Superior temporal gyrus (tissue), 1 donor: ENCODE results near the gene REXO1.
"Not testable (repeated sequence)": the region's sequence is repeated elsewhere in the genome, so short reads cannot be mapped to it uniquely, and the experiment has no call there.

Experiments used
- DNase-seq: peaks from one replicate; pipeline ENCODE4 v3.0.0-alpha.2; 2016; ENCODE audit errors: extremely low spot score

Gene REXO1, protein sequence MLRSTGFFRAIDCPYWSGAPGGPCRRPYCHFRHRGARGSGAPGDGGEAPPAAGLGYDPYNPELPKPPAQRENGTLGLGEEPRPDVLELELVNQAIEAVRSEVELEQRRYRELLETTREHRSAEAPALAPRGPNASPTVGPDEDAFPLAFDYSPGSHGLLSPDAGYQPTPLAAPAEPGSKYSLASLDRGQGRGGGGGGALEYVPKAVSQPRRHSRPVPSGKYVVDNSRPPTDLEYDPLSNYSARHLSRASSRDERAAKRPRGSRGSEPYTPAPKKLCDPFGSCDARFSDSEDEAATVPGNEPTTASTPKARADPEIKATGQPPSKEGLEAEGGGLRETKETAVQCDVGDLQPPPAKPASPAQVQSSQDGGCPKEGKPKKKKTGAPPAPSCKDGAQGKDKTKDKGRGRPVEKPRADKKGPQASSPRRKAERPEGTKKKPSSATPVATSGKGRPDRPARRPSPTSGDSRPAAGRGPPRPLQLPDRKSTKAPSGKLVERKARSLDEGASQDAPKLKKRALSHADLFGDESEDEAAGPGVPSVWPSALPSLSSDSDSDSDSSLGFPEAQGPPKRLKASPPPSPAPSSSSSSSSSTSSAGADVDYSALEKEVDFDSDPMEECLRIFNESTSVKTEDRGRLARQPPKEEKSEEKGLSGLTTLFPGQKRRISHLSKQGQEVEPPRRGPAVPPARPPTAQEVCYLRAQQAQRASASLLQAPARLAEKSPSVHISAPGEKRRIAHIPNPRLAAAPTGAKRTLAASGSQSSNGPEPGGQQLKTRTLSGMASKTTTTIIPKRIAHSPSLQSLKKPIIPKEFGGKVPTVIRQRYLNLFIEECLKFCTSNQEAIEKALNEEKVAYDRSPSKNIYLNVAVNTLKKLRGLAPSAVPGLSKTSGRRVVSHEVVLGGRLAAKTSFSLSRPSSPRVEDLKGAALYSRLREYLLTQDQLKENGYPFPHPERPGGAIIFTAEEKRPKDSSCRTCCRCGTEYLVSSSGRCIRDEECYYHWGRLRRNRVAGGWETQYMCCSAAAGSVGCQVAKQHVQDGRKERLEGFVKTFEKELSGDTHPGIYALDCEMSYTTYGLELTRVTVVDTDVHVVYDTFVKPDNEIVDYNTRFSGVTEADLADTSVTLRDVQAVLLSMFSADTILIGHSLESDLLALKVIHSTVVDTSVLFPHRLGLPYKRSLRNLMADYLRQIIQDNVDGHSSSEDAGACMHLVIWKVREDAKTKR

DNA sequence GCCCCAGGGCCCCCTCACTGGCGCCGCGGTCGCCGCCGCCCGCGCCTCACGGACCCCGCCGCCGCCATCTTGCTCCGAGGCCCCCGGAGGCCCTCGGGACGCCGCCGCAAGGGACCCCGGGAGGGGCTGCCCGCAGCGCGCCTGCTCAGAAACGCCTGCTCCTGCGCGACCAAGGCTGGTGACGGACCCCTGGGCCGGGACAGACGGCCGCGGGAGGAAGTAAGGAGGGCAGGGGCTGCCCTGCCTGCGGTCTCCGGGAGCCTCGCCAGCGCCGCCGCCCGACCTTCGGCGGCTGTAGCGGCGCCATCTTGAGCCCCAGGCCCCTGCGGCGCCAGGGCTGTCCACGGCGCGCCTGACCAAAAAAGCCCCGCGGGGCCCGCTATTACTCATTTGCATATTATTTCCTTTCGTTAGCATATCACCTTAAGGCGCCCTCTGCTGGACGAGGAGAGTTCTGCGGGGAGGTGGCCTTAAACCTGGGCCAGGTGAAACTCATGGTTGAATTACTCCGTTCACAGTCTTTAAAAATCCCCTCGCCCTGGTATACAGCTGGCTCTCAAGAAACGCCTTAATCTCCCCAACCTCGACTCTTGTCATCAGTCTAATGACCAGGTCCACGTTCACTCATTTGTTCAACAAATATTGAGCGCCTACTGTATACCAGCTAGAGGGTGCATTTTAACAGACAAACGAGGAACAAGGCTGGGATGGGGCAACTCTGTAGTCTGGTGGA, at the start of gene REXO1:
Gene REXO1, minus strand, starts transcription at position 85 of the 733 bp plus-strand sequence. CDS start 125 bp downstream, outside the sequence.
- peak; percentile 96 for DNase-seq

GRCh38 chr19:1896508-1896907, 48.2 kb upstream of the REXO1 start:
- DNase-seq, result no peak

GRCh38 chr19:1893791-1894190, 45.5 kb upstream of the REXO1 start:
- no peak for DNase-seq

DNA sequence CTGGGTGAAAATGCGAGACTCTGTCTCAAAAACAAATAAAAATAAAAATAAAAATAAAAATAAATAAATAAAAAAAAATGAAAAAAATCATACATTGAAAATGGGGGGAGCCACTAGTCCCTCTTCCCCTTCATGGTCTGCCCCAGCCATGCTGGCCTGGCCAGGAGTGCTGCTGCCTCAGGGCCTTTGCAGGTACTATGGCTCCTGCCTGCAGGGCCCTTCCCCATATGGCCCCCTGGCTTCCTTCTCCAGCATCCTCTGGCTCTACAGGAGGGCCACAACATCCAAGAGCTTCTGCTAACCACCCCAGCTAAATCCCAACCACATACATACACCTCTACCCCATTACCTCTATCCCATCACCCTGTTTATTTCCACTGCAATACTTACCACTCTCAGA, 41.6 kb upstream of the REXO1 start:
- DNase-seq, result no peak

DNA sequence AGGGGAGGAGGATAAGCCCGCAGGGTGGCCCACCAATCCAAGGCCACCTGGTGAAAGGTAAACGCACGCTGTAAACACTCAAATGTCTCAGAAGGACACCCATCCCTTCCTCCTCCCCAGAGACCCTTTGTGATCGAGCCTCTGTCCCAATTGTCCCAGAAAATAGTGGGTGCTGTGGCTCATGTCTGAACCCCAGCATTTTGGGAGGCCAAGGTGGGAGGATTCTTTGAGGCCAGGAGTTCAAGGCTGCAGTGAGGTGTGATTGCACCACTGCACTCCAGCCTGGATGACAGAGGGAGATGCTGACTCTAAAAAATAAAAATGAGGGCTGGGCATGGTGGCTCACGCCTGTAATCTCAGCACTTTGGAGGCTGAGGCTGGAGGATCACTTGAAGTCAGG, 40.1 kb upstream of the REXO1 start:
- DNase-seq, result no peak

GRCh38 chr19:1886360-1886759, 38.1 kb upstream of the REXO1 start:
- not testable (repeated sequence) for DNase-seq

GRCh38 chr19:1885398-1886119, 37.3 kb upstream of the REXO1 start, which contains the start of gene ABHD17A:
TSS of gene ABHD17A (minus strand) at chr19:1885496. CDS start at chr19:1881566, 3,930 bp downstream.
- peak; percentile 94 for DNase-seq

DNA sequence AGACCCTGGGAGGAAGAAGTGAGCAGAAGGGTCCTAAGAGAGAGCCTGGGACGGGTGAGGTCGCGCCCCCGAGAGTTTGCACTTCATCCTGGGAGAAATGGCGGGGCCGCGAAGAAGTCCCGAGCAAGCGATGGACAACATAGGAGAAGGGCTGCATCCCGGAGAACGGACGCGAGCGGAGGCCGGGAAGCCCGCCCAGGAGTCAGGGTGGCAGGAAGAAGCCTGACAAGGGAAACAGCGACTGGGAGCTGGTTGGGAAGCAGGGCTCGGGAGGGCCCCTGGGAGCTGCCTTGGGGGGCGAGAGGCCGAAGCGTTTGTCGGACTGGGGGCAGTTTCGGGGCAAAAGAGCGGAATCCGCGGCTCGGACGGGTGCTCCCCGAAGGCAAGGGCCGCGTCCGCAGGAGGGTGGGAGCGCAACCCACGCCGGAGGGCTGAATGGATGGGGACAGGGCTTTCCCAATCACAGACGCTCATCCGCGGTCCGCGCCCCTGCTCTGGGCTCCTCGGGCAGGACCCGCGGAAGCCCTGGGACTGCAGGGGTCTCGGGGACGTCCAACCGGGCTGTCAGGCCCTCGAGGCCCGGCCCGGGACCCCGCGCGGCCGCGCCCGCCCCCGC, 36.5 kb upstream of the REXO1 start:
- no peak for DNase-seq

DNA sequence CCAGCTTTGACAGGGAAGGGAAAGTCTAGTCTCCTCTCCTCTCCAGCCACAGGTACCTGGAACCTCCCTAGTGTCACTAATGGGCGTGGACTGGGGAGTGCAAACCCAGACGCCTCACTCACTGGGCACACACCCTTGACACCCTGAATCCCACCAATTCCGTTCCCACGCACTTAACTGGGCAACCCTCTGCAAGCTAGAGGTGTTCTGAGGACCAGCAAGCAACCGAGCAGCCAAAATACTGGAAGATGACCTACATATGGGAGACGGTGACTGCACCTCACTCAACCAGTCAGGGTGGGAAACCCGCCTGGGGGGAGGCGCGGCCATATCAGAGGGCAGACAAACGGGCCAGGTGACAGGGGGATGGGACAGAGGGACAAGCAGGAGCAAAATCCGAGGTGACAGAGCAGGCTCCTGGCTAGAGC, 36.0 kb upstream of the REXO1 start:
- DNase-seq, result no peak

DNA sequence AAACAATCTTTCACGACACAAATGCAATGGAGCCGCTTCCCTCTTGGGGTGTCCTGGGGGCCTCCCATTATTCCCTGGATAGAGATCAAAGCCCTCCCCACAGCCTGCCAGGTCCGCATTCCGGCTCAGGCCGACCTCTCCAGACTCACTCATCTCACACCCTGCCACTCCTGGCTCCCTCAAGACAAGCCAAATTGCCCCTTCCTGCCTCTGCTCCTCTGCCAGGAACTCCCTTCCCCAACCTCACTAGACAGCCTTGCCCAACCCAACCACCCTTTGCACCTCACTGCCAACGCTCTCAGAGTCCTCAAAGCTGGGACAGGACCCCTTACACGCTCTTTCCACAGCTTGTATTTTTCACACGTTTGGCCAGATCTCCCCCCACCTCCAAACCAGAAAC, 35.5 kb upstream of the REXO1 start:
- no peak for DNase-seq

DNA sequence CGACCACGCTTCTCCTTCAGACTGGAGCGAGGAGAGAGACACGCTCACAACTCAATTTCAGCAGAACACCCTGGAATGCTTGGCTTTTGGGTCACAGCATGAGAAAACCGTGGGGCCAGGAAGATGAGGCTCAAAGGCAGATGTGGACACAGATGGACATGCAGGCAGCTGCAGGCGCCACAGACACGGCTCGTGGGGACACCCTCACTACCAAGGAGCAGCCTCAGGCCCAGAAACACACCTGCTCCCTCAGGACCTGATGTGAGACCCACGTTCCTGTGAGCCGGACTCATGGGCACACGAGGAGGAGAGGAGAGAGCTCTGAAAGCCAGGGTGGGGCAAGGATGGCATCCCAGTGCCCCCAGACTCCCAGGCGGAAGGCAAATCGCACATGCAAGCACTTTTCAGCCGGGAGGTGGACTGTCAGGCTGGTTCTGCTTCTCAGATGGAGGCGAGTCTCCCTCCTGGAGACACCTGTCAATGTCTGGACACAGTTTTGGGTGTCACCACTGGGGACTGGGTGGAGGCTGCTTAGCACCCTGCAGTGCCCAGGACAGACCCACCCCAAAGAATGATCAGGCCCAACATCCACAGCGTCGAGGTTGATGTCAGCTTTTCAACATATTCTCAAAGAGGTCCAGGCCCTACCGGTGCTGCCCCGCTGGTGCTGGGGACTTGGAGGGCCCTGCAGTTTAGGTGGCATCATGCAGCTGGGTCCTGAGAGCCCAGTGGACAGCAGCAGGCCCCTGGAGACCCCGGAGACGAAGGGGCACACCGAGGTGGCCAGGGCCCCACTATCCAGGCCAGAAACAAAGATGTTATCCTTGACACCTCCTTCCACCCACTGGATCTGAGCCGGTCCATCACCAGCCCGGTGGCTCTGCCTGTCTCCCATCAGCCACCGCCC, 34.8 kb upstream of the REXO1 start:
- no peak for DNase-seq

- DNase-seq, result peak; percentile 71
Observed at GRCh38 chr19:1882089-1882785, 34.0 kb upstream of the REXO1 start.

GRCh38 chr19:1881393-1882088, 33.3 kb upstream of the REXO1 start:
- DNase-seq, result not testable (repeated sequence)

DNA sequence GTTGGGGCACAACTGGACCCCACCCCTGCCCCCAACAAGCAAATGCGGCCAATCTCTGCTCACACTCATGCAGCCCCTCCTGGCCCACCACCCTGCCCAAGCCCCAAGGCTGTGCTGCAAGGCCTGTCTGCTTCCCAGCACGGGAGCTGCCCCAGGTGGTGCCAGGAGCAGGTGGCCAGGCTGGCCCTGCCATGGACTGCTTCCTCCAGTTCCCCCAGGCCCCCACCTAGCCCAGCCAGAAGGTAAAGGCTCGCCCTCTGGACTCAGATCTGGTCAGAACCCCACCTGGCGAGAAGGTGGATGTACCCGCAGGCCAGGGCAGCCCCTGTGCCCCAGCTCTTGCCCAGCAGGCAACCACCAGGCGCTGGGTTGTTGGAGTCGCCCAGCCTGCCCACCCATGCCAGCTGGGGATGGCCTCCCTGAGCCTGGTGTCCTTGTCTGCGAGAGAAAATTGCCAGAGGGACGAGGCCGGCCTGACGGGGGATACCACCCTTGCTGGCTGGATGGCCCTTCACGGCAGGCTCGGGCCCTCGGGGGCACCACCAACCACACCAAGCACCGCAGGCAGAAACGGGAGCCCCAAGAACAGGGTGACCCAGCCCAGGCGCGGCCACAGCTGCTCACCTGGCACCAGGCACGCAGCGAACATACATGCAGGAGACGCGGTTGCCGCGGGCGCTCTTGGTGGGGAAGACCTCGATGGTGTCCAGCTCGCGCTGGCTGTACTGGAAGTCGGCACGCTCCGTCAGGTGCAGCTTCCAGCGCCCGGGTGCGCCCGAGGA, 32.5 kb upstream of the REXO1 start:
- DNase-seq, result no peak

DNA sequence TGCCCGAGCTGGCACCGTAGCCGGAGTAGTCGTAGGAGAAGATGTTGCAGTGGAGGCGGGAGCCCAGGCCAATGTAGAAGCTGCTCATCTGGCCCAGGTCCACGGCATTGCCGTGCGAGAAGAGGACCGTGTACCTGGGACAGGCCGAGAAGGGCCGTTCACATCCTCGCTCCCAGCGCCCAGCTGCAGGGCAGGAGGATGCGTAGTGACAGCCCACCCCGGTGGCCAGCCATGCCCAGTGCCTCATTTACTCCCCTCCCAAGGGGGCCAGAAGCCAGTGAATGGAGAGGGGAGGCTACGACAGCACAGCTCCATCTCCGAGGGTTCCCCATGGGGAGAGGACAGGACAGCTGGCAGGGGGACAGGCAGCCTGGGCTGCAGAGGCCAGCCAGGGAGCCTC, 31.7 kb upstream of the REXO1 start:
- not testable (repeated sequence) for DNase-seq

- DNase-seq, result not testable (repeated sequence)
Observed at GRCh38 chr19:1878583-1878982, 30.3 kb upstream of the REXO1 start.

DNA sequence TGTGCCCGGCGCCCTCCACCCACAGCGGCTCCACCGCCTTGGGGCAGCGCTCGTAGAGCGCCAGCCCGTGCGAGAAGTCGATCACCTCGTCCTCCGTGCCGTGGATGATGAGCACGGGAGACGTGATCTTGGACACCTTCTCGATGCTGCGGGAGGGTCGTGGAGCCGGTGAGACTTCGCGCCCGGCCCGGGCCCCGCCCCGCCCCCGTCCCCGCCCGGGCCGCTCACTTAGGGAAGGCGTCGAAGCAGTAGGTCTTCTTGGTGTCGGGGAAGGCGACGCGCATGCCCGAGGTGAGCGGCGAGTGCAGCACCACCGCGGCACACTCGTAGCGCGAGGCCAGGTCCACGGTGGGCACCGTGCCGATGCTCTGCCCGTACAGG, 29.0 kb upstream of the REXO1 start:
- DNase-seq, result not testable (repeated sequence)
